T-helper 2 cell treated with Interferon-gamma antibody and Interleukin-4, amounts not matched to agents 5 μg/mL and 100 μg/mL, for 36 hours (primary cell): ENCODE data around the gene SEC24C.
A peak's percentile ranks its signal among the peaks of the same experiment; 100 is the strongest.

ENCODE experiments used
- DNase-seq: peaks from one replicate; pipeline ENCODE4 v3.0.0; 2021; ENCODE audit warnings: low spot score
- H3K27ac Mint-ChIP-seq: one replicate; pipeline ENCODE4 v1.8.0; 2021; ENCODE audit warnings: mild to moderate bottlenecking, mixed read lengths
- H3K27me3 Mint-ChIP-seq: one replicate; pipeline ENCODE4 v1.8.0; 2021; ENCODE audit warnings: low read depth, mixed read lengths
- H3K36me3 Mint-ChIP-seq: one replicate; pipeline ENCODE4 v1.8.0; 2021; ENCODE audit warnings: low read depth, mixed read lengths
- H3K4me1 Mint-ChIP-seq: one replicate; pipeline ENCODE4 v1.8.0; 2021; ENCODE audit warnings: low read depth, mixed read lengths
- H3K4me3 Mint-ChIP-seq: one replicate; pipeline ENCODE4 v1.8.0; 2022; ENCODE audit warnings: mild to moderate bottlenecking, moderate library complexity, mixed read lengths
- H3K9me3 Mint-ChIP-seq: one replicate; pipeline ENCODE4 v1.8.0; 2021; ENCODE audit warnings: mixed read lengths

The SEC24C gene

GRCh38 chr10:73773152-73773879 lies 29.1 kb downstream of the SEC24C start:
- Mint-ChIP-seq H3K27me3 (no peaks in the 10 kb centered on the region), H3K4me1 (peaks cover 50% of the 10 kb centered on the region), H3K4me3 (peak overlapping the region; percentile 86), H3K9me3 (no peaks in the 10 kb centered on the region), H3K36me3 (peaks cover 67% of the 10 kb centered on the region), H3K27ac (peak overlapping the region; percentile 94)
- DNase-seq = no peak

- no peaks in the 10 kb centered on the region for H3K9me3 Mint-ChIP-seq
- H3K27ac Mint-ChIP-seq = no peak overlapping the region
- DNase-seq = no peak
- H3K36me3 Mint-ChIP-seq = peaks cover 62% of the 10 kb centered on the region
- no peaks in the 10 kb centered on the region for H3K27me3 Mint-ChIP-seq
- peak overlapping the region; percentile 86 for H3K4me3 Mint-ChIP-seq
- peaks cover 42% of the 10 kb centered on the region for H3K4me1 Mint-ChIP-seq
Observed at GRCh38 chr10:73774637-73775036, 30.5 kb downstream of the SEC24C start.

GRCh38 chr10:73779018-73779417 lies 34.8 kb downstream of the SEC24C start:
- Mint-ChIP-seq H3K9me3 (no peaks in the 10 kb centered on the region), H3K27ac (no peak overlapping the region), H3K27me3 (no peaks in the 10 kb centered on the region), H3K4me1 (peaks cover 37% of the 10 kb centered on the region), H3K36me3 (peaks cover 32% of the 10 kb centered on the region), H3K4me3 (no peak overlapping the region)
- DNase-seq = no peak

GRCh38 chr10:73779539-73780197 lies 35.5 kb downstream of the SEC24C start:
- Mint-ChIP-seq H3K27ac (peak overlapping the region; percentile 72), H3K9me3 (no peaks in the 10 kb centered on the region), H3K4me1 (peaks cover 34% of the 10 kb centered on the region), H3K36me3 (peaks cover 27% of the 10 kb centered on the region), H3K4me3 (peak overlapping the region; percentile 57), H3K27me3 (no peaks in the 10 kb centered on the region)
- no peak for DNase-seq

GRCh38 chr10:73780301-73780700 lies 36.1 kb downstream of the SEC24C start:
- Mint-ChIP-seq H3K4me3 (peak overlapping the region; percentile 94), H3K4me1 (peaks cover 36% of the 10 kb centered on the region), H3K9me3 (no peaks in the 10 kb centered on the region), H3K27me3 (no peaks in the 10 kb centered on the region), H3K27ac (peak overlapping the region; percentile 72), H3K36me3 (peaks cover 23% of the 10 kb centered on the region)
- DNase-seq = no peak

- Mint-ChIP-seq H3K27me3 (no peaks in the 10 kb centered on the region), H3K36me3 (peaks cover 18% of the 10 kb centered on the region)
Observed at GRCh38 chr10:73780966-73781365, 36.8 kb downstream of the SEC24C start.

GRCh38 chr10:73781548-73781878 lies 37.3 kb downstream of the SEC24C start:
- Mint-ChIP-seq H3K9me3 (no peaks in the 10 kb centered on the region), H3K4me3 (peak overlapping the region; percentile 94), H3K27ac (peak overlapping the region; percentile 98), H3K27me3 (no peaks in the 10 kb centered on the region), H3K36me3 (peaks cover 22% of the 10 kb centered on the region), H3K4me1 (peaks cover 34% of the 10 kb centered on the region)
- no peak for DNase-seq

More at GRCh38 chr10:73780966-73781365, 36.8 kb downstream of the SEC24C start:
- peak overlapping the region; percentile 94 for H3K4me3 Mint-ChIP-seq
- H3K4me1 Mint-ChIP-seq = peaks cover 29% of the 10 kb centered on the region
- peak overlapping the region; percentile 98 for H3K27ac Mint-ChIP-seq
- DNase-seq = no peak
- H3K9me3 Mint-ChIP-seq = no peaks in the 10 kb centered on the region

- H3K9me3 Mint-ChIP-seq = no peaks in the 10 kb centered on the region
- H3K27ac Mint-ChIP-seq = peak within 1 kb of the TSS; percentile 98
- H3K27me3 Mint-ChIP-seq = no peaks in the 10 kb centered on the region
- peaks cover 34% of the 10 kb centered on the region for H3K4me1 Mint-ChIP-seq
- peaks cover 18% of the 10 kb centered on the region for H3K36me3 Mint-ChIP-seq
- H3K4me3 Mint-ChIP-seq = peak within 1 kb of the TSS; percentile 94
- DNase-seq = peak; percentile 92
Observed at GRCh38 chr10:73781879-73782748, 37.9 kb downstream of the SEC24C start, which contains the start of gene CHCHD1. Gene CHCHD1 (plus strand): TSS chr10:73782048. CDS start chr10:73782076, 28 bp downstream.

- no peak for DNase-seq
- no peaks in the 10 kb centered on the region for H3K9me3 Mint-ChIP-seq
- no peaks in the 10 kb centered on the region for H3K27me3 Mint-ChIP-seq
- peaks cover 14% of the 10 kb centered on the region for H3K36me3 Mint-ChIP-seq
- peak overlapping the region; percentile 98 for H3K27ac Mint-ChIP-seq
- H3K4me1 Mint-ChIP-seq = peaks cover 36% of the 10 kb centered on the region
- H3K4me3 Mint-ChIP-seq = peak overlapping the region; percentile 94
Observed at GRCh38 chr10:73782749-73783085, 38.5 kb downstream of the SEC24C start.

- Mint-ChIP-seq H3K36me3 (peaks cover 15% of the 10 kb centered on the region), H3K27me3 (no peaks in the 10 kb centered on the region), H3K9me3 (no peaks in the 10 kb centered on the region), H3K27ac (peak within 1 kb of the TSS; percentile 98), H3K4me3 (peak within 1 kb of the TSS; percentile 96), H3K4me1 (peaks cover 28% of the 10 kb centered on the region)
- peak; percentile 83 for DNase-seq
Observed at GRCh38 chr10:73785211-73785720, 41.1 kb downstream of the SEC24C start, which contains the start of gene ZSWIM8. Gene ZSWIM8 (plus strand): TSS chr10:73785606. CDS start chr10:73785879, 273 bp downstream.

GRCh38 chr10:73785721-73786511 lies 41.7 kb downstream of the SEC24C start:
- Mint-ChIP-seq H3K9me3 (no peaks in the 10 kb centered on the region), H3K4me1 (peaks cover 23% of the 10 kb centered on the region), H3K4me3 (peak overlapping the region; percentile 96), H3K36me3 (peaks cover 17% of the 10 kb centered on the region), H3K27ac (peak overlapping the region; percentile 98), H3K27me3 (no peaks in the 10 kb centered on the region)
- DNase-seq = peak; percentile 33

- peak overlapping the region; percentile 77 for H3K27ac Mint-ChIP-seq
- no peaks in the 10 kb centered on the region for H3K27me3 Mint-ChIP-seq
- DNase-seq = no peak
- peaks cover 21% of the 10 kb centered on the region for H3K36me3 Mint-ChIP-seq
- peaks cover 22% of the 10 kb centered on the region for H3K4me1 Mint-ChIP-seq
- H3K9me3 Mint-ChIP-seq = no peaks in the 10 kb centered on the region
- peak overlapping the region; percentile 96 for H3K4me3 Mint-ChIP-seq
Observed at GRCh38 chr10:73786512-73786885, 42.3 kb downstream of the SEC24C start.
